ENCODE data around the gene MYD88. TPM values are rescaled to one million over a fixed set of nuclear protein-coding genes. Genes with fewer than 3 reads are reported as not detected.

The MYD88 gene
- total RNA-seq, 2 experiments from 2014 or later, result 72.5 to 78.6 TPM

- H3K36me3 Mint-ChIP-seq (ENCODE audit: low read depth), result peaks cover 2% of the 10 kb centered on the region
- DNase-seq (no peak), ATAC-seq (no peak)
- no peak overlapping the region for H3K4me3 Mint-ChIP-seq
- CTCF ChIA-PET, result no interaction called here
- no peak overlapping the region for H3K27ac Mint-ChIP-seq
- H3K4me1 Mint-ChIP-seq (ENCODE audit: low read depth), result no peaks in the 10 kb centered on the region
- POLR2A ChIA-PET, result no interaction called here
- no peaks in the 10 kb centered on the region for H3K9me3 Mint-ChIP-seq (ENCODE audit: insufficient read depth)
- H3K27me3 Mint-ChIP-seq (ENCODE audit: low read depth), result peaks cover 24% of the 10 kb centered on the region
Observed at GRCh38 chr3:38105525-38105924, 32.9 kb upstream of the MYD88 start.

- CTCF ChIA-PET, result interaction anchor here (0.7 to 1.7 kb wide), 2 partner anchors 10 to 239 kb away, joined by 3 read pairs; partner anchors contain the start of gene XYLB
- DNase-seq, result no peak
Observed at GRCh38 chr3:38107911-38108648, 30.4 kb upstream of the MYD88 start.

DNA sequence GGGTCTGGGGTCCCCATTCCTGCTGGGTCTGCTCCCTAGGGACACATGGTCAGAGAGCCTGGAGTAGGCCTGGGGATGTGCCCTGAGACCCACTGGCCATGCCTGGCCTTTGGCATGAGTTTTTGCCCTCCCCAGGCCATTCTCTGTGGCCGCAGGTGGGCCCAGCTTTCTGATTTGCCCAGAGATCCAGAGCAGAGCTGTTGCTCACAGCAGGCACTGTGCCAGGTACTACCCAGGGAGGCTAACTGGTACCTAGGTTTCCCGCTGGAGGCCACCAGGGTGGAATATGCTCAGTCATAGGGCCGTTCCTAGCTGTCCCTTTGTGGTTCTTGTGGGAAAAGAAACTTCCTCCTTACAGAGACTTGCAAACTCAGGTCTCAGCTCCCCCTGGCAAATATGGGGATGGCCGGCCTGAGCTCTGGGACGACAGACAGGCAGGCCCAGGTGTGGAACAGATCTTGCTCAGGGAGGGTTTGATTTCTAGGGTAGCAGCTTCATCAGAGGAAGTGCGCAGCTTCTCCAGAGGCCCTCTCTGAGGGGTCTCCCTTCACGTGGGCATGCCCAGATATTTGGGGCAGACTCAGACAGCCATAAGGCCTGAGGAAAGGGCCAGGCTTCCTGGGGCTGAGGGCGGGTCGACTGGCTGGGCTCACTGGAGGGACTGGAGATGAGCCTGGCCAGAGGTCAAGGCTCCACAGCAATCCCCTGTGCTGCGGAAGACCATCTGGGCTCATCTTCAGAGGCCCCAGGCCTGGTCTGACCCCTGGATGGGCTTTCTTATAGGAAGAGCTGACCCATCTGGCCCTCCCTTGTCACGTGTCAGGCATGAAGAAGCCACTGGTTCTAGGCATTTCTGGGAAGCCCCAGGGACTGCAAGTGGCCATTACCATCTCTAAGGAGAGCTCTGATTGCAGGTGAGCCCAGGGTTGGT, 29.5 kb upstream of the MYD88 start:
- Mint-ChIP-seq H3K27ac (no peak overlapping the region), H3K9me3 (ENCODE audit: insufficient read depth) (no peaks in the 10 kb centered on the region), H3K27me3 (ENCODE audit: low read depth) (peaks cover 9% of the 10 kb centered on the region), H3K36me3 (ENCODE audit: low read depth) (peaks cover 2% of the 10 kb centered on the region), H3K4me1 (ENCODE audit: low read depth) (no peaks in the 10 kb centered on the region), H3K4me3 (no peak overlapping the region)
- no peak for ATAC-seq
- no peak for DNase-seq
- ChIA-PET CTCF (interaction anchor here (0.7 kb wide), 1 partner anchor 9 kb away, joined by 3 read pairs; no protein-coding TSS in a partner anchor), POLR2A (interaction anchor here (1.1 kb wide), 1 partner anchor 11 kb away, joined by 3 read pairs; no protein-coding TSS in a partner anchor)

More at GRCh38 chr3:38107911-38108648, 30.4 kb upstream of the MYD88 start:
- Mint-ChIP-seq H3K36me3 (ENCODE audit: low read depth) (peaks cover 2% of the 10 kb centered on the region), H3K4me3 (no peak overlapping the region), H3K9me3 (ENCODE audit: insufficient read depth) (no peaks in the 10 kb centered on the region), H3K27ac (no peak overlapping the region), H3K27me3 (ENCODE audit: low read depth) (peaks cover 13% of the 10 kb centered on the region), H3K4me1 (ENCODE audit: low read depth) (no peaks in the 10 kb centered on the region)
- POLR2A ChIA-PET, result interaction anchor here (0.5 kb wide), 1 partner anchor 20 kb away, joined by 3 read pairs; no protein-coding TSS in a partner anchor
- ATAC-seq, result no peak

DNA sequence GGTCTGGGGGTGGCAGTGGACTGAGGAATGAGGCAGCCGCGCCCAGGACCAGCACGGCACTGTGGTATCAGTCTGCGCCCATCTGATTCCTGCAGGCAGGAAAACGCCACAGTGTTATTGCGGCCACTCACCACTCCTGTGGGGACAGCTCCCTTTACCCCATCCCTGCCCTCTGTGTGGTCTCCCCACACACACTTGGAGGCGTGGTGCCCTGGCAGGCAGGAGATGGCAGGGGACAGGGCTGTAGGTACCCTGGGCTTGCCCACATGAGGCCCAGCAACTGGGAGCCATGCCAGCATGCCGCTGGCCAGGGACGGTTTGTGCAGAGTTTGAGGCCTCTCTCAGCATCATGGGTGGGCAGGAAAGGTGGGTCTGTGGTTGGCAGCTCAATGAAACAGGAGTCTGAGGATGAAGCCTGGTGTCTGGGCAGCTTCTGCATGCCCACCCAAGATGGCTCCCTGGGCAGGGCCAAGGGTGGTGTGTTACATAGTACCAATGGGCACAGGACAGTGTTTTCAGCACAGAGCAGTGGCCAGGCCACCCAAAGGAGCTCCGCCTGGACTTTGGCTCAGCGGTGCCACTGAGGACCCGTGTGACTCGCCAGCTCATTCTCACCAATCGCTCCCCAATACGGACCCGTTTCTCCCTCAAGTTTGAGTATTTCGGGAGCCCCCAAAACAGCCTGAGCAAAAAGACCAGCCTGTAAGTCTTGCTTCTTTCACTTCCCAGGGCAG, 28.7 kb upstream of the MYD88 start:
- CTCF ChIA-PET, result interaction anchor here (0.9 kb wide), 1 partner anchor 8 kb away, joined by 4 read pairs; no protein-coding TSS in a partner anchor
- DNase-seq, result no peak
- H3K27me3 Mint-ChIP-seq (ENCODE audit: low read depth), result peaks cover 9% of the 10 kb centered on the region

GRCh38 chr3:38110314-38111050, 28.0 kb upstream of the MYD88 start:
- Mint-ChIP-seq H3K4me3 (no peak overlapping the region), H3K36me3 (ENCODE audit: low read depth) (peaks cover 2% of the 10 kb centered on the region), H3K27ac (no peak overlapping the region), H3K4me1 (ENCODE audit: low read depth) (no peaks in the 10 kb centered on the region), H3K27me3 (ENCODE audit: low read depth) (peaks cover 8% of the 10 kb centered on the region), H3K9me3 (ENCODE audit: insufficient read depth) (no peaks in the 10 kb centered on the region)
- no peak for DNase-seq
- ATAC-seq, result no peak
- CTCF ChIA-PET, result interaction anchor here (0.9 kb wide), 1 partner anchor 8 kb away, joined by 4 read pairs; no protein-coding TSS in a partner anchor
- POLR2A ChIA-PET, result no interaction called here

More for the DNA sequence above, 28.7 kb upstream of the MYD88 start:
- no peaks in the 10 kb centered on the region for H3K9me3 Mint-ChIP-seq (ENCODE audit: insufficient read depth)
- H3K4me1 Mint-ChIP-seq (ENCODE audit: low read depth), result no peaks in the 10 kb centered on the region
- ATAC-seq, result no peak
- H3K27ac Mint-ChIP-seq, result no peak overlapping the region
- no peak overlapping the region for H3K4me3 Mint-ChIP-seq
- POLR2A ChIA-PET, result interaction anchor here (1.1 kb wide), 1 partner anchor 12 kb away, joined by 3 read pairs; no protein-coding TSS in a partner anchor
- H3K36me3 Mint-ChIP-seq (ENCODE audit: low read depth), result peaks cover 2% of the 10 kb centered on the region

- POLR2A ChIA-PET, result no interaction called here
Observed at GRCh38 chr3:38111201-38111600, 27.3 kb upstream of the MYD88 start.

DNA sequence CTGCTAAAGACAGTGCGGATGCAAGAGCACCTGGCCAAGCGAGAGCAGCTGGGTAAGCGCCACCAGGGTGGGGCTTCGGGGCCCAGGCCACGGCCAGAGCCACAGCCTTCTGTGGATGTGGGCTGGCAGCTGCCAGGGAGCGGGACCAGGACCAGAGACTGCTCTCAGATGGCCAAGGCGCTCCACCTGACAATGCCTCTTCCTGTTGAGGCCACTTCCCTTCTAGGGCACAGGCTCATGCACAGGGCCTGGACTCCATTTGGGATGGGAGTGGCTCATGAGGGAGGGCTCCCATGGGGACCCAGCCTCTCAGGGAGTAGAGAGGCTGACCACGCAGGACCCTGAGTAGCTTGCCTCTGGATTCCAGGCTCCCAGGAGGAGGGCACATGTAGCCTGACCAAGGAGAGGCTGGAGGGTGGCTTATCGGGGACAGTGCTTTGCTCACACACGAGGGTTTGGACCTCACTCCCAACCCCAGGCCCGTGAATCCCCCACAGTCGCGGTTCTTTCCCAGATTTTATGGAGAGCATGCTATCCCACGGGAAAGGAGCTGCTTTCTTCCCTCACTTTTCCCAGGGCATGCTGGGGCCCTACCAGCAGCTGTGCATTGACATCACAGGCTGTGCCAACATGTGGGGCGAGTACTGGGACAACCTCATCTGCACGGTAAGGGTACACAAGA, 26.6 kb upstream of the MYD88 start:
- no peak overlapping the region for H3K27ac Mint-ChIP-seq
- DNase-seq (no peak), ATAC-seq (no peak)
- H3K27me3 Mint-ChIP-seq (ENCODE audit: low read depth), result peaks cover 3% of the 10 kb centered on the region
- H3K9me3 Mint-ChIP-seq (ENCODE audit: insufficient read depth), result no peaks in the 10 kb centered on the region
- no peak overlapping the region for H3K4me3 Mint-ChIP-seq
- CTCF ChIA-PET, result no interaction called here
- H3K4me1 Mint-ChIP-seq (ENCODE audit: low read depth), result peaks cover 3% of the 10 kb centered on the region
- no peaks in the 10 kb centered on the region for H3K36me3 Mint-ChIP-seq (ENCODE audit: low read depth)
- POLR2A ChIA-PET, result no interaction called here

More at GRCh38 chr3:38111201-38111600, 27.3 kb upstream of the MYD88 start:
- peaks cover 3% of the 10 kb centered on the region for H3K4me1 Mint-ChIP-seq (ENCODE audit: low read depth)
- H3K4me3 Mint-ChIP-seq, result no peak overlapping the region
- H3K27ac Mint-ChIP-seq, result no peak overlapping the region
- no peaks in the 10 kb centered on the region for H3K36me3 Mint-ChIP-seq (ENCODE audit: low read depth)
- peaks cover 5% of the 10 kb centered on the region for H3K27me3 Mint-ChIP-seq (ENCODE audit: low read depth)
- ATAC-seq (no peak), DNase-seq (no peak)
- CTCF ChIA-PET, result no interaction called here
- no peaks in the 10 kb centered on the region for H3K9me3 Mint-ChIP-seq (ENCODE audit: insufficient read depth)

DNA sequence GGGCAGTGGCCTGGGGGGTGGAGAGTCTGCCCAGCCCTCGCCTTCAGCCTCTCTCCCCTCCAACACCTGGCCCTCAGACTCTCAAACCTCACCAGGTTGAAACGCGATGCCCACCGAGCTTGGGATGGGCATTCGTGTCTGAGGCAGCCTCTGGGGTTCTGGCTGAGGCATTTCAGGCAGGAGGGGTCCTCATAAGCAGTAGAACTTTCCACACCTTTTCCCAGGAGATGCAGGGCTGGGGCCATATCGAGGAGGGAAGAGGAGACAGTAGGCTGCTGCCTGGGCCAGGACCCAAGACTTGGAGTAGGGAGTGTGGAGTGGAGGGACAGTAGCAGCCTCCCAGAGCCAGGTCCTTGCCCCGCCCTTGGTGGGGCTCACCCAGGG, 26.1 kb upstream of the MYD88 start:
- ChIA-PET POLR2A (no interaction called here), CTCF (no interaction called here)

GRCh38 chr3:38114052-38114874, 24.2 kb upstream of the MYD88 start:
- Mint-ChIP-seq H3K27ac (no peak overlapping the region), H3K4me3 (no peak overlapping the region), H3K27me3 (ENCODE audit: low read depth) (no peaks in the 10 kb centered on the region), H3K36me3 (ENCODE audit: low read depth) (peaks cover 5% of the 10 kb centered on the region), H3K4me1 (ENCODE audit: low read depth) (peaks cover 5% of the 10 kb centered on the region), H3K9me3 (ENCODE audit: insufficient read depth) (no peaks in the 10 kb centered on the region)
- ATAC-seq (no peak), DNase-seq (no peak)
- CTCF ChIA-PET, result no interaction called here
- POLR2A ChIA-PET, result no interaction called here

More for the DNA sequence above, 26.1 kb upstream of the MYD88 start:
- Mint-ChIP-seq H3K4me1 (ENCODE audit: low read depth) (peaks cover 3% of the 10 kb centered on the region), H3K36me3 (ENCODE audit: low read depth) (no peaks in the 10 kb centered on the region), H3K9me3 (ENCODE audit: insufficient read depth) (no peaks in the 10 kb centered on the region), H3K27me3 (ENCODE audit: low read depth) (no peaks in the 10 kb centered on the region), H3K27ac (no peak overlapping the region), H3K4me3 (no peak overlapping the region)
- no peak for ATAC-seq
- DNase-seq, result no peak

All from activated CD8-positive, alpha-beta T cell treated with anti-CD3 and anti-CD28 coated beads, Interleukin-2, amount 10 ng/mL, durations not matched to agents 7 days and 5 days (primary cell).